Adrenal gland (tissue), 5 donors: Measurements from ENCODE around the gene MYH3.
"Not testable (repeated sequence)": the region's sequence is repeated elsewhere in the genome, so short reads cannot be mapped to it uniquely, and the experiment has no call there.

ENCODE experiments used
- POLR2A ChIP-seq, 2 donors: fragments of 450-650 bp; IDR thresholded peaks; one replicate each; pipeline ENCODE4 v1.6.1; 2017; ENCODE audit warnings: antibody characterized with exemption in 2 of 2, mild to moderate bottlenecking in 2 of 2, moderate library complexity in 1 of 2
- TF ChIP-seq, protein P1 (sequence below), 6 experiments: fragments of 450-650 bp in 4 of 6; fragments of 200-600 bp in 2 of 6; sonication (generic) in 1 of 6; IDR thresholded peaks; 1 replicate in 5 of 6; 2 replicates in 1 of 6; pipeline versions ENCODE4 v1.5.1 to v1.8.0; 2016 to 2021; ENCODE audit warnings: antibody characterized with exemption in 6 of 6, mild to moderate bottlenecking in 2 of 6, moderate library complexity in 1 of 6
- donor health status: DM: no; HTN: no; CAD: no.

DNA sequence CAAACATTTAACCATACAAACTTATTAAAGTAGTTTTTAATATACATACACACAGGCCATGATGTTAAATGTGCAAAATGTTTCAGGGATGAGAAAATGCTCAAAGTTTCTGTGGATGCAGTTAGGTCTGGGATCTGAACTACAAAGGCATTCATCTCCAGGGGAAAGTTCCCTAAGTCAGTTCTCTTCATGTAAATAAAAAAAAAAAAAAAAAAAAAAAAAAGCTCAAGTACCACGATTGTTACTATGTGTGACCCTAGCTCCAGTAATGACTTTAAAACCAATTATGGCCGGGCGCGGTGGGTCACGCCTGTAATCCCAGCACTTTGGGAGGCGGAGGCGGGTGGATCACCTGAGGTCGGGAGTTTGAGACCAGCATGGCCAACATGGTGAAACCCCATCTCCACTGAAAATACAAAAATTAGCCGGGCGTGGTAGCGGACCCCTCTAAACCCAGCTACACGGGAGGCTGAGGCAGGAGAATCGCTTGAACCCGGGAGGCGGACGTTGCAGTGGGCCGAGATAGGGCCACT lies 38.8 kb upstream of the MYH3 start:
- TF ChIP-seq, protein P1, sequence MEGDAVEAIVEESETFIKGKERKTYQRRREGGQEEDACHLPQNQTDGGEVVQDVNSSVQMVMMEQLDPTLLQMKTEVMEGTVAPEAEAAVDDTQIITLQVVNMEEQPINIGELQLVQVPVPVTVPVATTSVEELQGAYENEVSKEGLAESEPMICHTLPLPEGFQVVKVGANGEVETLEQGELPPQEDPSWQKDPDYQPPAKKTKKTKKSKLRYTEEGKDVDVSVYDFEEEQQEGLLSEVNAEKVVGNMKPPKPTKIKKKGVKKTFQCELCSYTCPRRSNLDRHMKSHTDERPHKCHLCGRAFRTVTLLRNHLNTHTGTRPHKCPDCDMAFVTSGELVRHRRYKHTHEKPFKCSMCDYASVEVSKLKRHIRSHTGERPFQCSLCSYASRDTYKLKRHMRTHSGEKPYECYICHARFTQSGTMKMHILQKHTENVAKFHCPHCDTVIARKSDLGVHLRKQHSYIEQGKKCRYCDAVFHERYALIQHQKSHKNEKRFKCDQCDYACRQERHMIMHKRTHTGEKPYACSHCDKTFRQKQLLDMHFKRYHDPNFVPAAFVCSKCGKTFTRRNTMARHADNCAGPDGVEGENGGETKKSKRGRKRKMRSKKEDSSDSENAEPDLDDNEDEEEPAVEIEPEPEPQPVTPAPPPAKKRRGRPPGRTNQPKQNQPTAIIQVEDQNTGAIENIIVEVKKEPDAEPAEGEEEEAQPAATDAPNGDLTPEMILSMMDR (IDR thresholded peaks at IDR 0.05): not testable (repeated sequence)
- not testable (repeated sequence) for TF ChIP-seq POLR2A (IDR thresholded peaks at IDR 0.05)
